Lung (tissue), 12 donors: Measurements from ENCODE around the gene SLC9A5. TPM values are rescaled to one million over a fixed set of nuclear protein-coding genes. Genes with fewer than 3 reads are reported as not detected.
A peak's percentile ranks its signal among the peaks of the same experiment; 100 is the strongest.

ENCODE experiments used
- ATAC-seq: fragments of 200-7000 bp; cut with Tn5 transposase; one replicate; pipeline ENCODE4 v1.9.1; 2020; ENCODE audit warnings: moderate number of reproducible peaks; ENCODE audit not compliant: insufficient read depth, low FRiP score
- DNase-seq, 3 donors: peaks; one replicate each; pipeline ENCODE4 v3.0.0-alpha.2; 2013 to 2017
- H3K27ac ChIP-seq, 2 donors: one replicate each; pipeline ENCODE4 v1.5.1; 2013; ENCODE audit warnings: mild to moderate bottlenecking in 2 of 2, moderate library complexity in 2 of 2, control low read depth in 1 of 2, inconsistent platforms in 1 of 2, low read depth in 1 of 2, low read length in 1 of 2
- H3K27me3 ChIP-seq, 3 donors: one replicate each; pipeline ENCODE4 v1.5.1; 2013; ENCODE audit warnings: low read length in 2 of 3; ENCODE audit not compliant: control insufficient read depth in 3 of 3, insufficient read depth in 3 of 3
- H3K36me3 ChIP-seq, 4 donors: one replicate each; pipeline ENCODE4 v1.5.1; 2013; ENCODE audit warnings: low read length in 4 of 4, mild to moderate bottlenecking in 1 of 4, moderate library complexity in 1 of 4; ENCODE audit not compliant: control insufficient read depth in 4 of 4, insufficient read depth in 4 of 4
- H3K4me1 ChIP-seq, 5 donors: one replicate each; pipeline ENCODE4 v1.5.1; 2013; ENCODE audit warnings: low read length in 5 of 5, mild to moderate bottlenecking in 2 of 5, moderate library complexity in 1 of 5; ENCODE audit not compliant: control insufficient read depth in 5 of 5, insufficient read depth in 5 of 5
- H3K4me3 ChIP-seq: one replicate; pipeline ENCODE4 v1.5.1; 2013; ENCODE audit warnings: mild to moderate bottlenecking, control low read depth, moderate library complexity
- H3K9ac ChIP-seq, 2 donors: one replicate each; pipeline ENCODE4 v1.5.1; 2013; ENCODE audit warnings: low read length in 2 of 2, control low read depth in 1 of 2; ENCODE audit not compliant: insufficient read depth in 1 of 2
- H3K9me3 ChIP-seq, 4 donors: one replicate each; pipeline ENCODE4 v1.5.1; 2013; ENCODE audit warnings: low read length in 3 of 4, mild to moderate bottlenecking in 1 of 4, moderate library complexity in 1 of 4; ENCODE audit not compliant: control insufficient read depth in 4 of 4, insufficient read depth in 3 of 4
- CTCF ChIP-seq: IDR thresholded peaks from 2 replicates; pipeline ENCODE4 v1.5.1; 2012; ENCODE audit warnings: mild to moderate bottlenecking; ENCODE audit errors: control extremely low read depth, extremely low read depth
- WGBS, 2 donors: extraction: QIAGEN DNeasy Blood & Tissue Kit; methylation state at CpG; one replicate each; pipeline ENCODE4 v1.1.7; 2013; 5-methylcytosine and 5-hydroxymethylcytosine counted together
- polyA plus RNA-seq, 2 donors: library from polyadenylated mRNA; stranded (reverse); fragments of 200-250 nt; gene quantifications; one replicate each; pipeline ENCODE4 v1.2.1, GENCODE V29; 2013
- total RNA-seq, 2 donors: library from RNA; depleted of rRNA in 1 of 2; stranded (reverse); fragments of >200 nt in 1 of 2; gene quantifications; one replicate each; pipeline ENCODE4 v1.2.1, GENCODE V29; 2014 to 2021
- donor health status: control.
- donor health status: control.
- donor health status: Bipolar disorder and iron deficiency.
- donor health status: healthy.
- donor health status: DM: yes; HTN: yes; CAD: no.

Gene SLC9A5
- total and polyA plus RNA-seq, 4 donors, result 1.2 to 5.9 (median 3.3) TPM

GRCh38 chr16:67284699-67285646, 36.2 kb downstream of the SLC9A5 start:
- Histone ChIP-seq H3K4me3 (no peak overlapping the region), H3K4me1 (peaks cover 0 to 5% (median 0%) of the 10 kb centered on the region in 5 donors), H3K9ac (no peak overlapping the region), H3K9me3 (no peaks in the 10 kb centered on the region), H3K36me3 (peaks cover 0 to 7% (median 0%) of the 10 kb centered on the region in 4 donors), H3K27ac (no peak overlapping the region), H3K27me3 (no peaks in the 10 kb centered on the region)
- 79 to 88% methylated on average over 32 to 34 of the region's 34 CpGs for WGBS, 2 donors
- ATAC-seq (peak; percentile 70), DNase-seq (peak in 2 of 3 donors; percentile 35 to 54)
- TF ChIP-seq CTCF, result no peak

- Histone ChIP-seq H3K9ac (no peak overlapping the region), H3K27me3 (no peaks in the 10 kb centered on the region), H3K4me3 (no peak overlapping the region), H3K9me3 (no peaks in the 10 kb centered on the region), H3K36me3 (peaks cover 0 to 7% (median 0%) of the 10 kb centered on the region in 4 donors), H3K4me1 (peaks cover 0 to 2% (median 0%) of the 10 kb centered on the region in 5 donors), H3K27ac (no peak overlapping the region)
- no peak for ATAC-seq
- TF ChIP-seq CTCF, result no peak
- DNase-seq, result no peak
- WGBS, 2 donors, result 93 to 94% methylated on average over 28 of the region's 28 CpGs
Observed at GRCh38 chr16:67286441-67287235, 37.9 kb downstream of the SLC9A5 start.

GRCh38 chr16:67287960-67288359, 39.2 kb downstream of the SLC9A5 start:
- H3K27ac ChIP-seq, result no peak overlapping the region
- ATAC-seq, result no peak
- no peak for DNase-seq
- no peaks in the 10 kb centered on the region for H3K27me3 ChIP-seq
- 96 to 99% methylated on average over 14 of the region's 14 CpGs for WGBS, 2 donors
- H3K9me3 ChIP-seq, result no peaks in the 10 kb centered on the region
- H3K4me1 ChIP-seq, result peaks cover 0 to 2% (median 0%) of the 10 kb centered on the region in 5 donors
- TF ChIP-seq CTCF, result no peak
- no peak overlapping the region for H3K9ac ChIP-seq
- H3K4me3 ChIP-seq, result no peak overlapping the region
- peaks cover 0 to 7% (median 0%) of the 10 kb centered on the region in 4 donors for H3K36me3 ChIP-seq
